Neuron (in vitro differentiated cells): ENCODE results near the gene NIPAL4.
"Not testable (repeated sequence)": the region's sequence is repeated elsewhere in the genome, so short reads cannot be mapped to it uniquely, and the experiment has no call there.

Source experiments
- H2AFZ ChIP-seq: one replicate; pipeline ENCODE4 v1.6.1; 2013; ENCODE audit warnings: low read depth, mild to moderate bottlenecking, inconsistent platforms, low read length, moderate library complexity
- H3K27me3 ChIP-seq: one replicate; pipeline ENCODE4 v1.6.1; 2013; ENCODE audit warnings: low read length; ENCODE audit not compliant: insufficient read depth
- H3K36me3 ChIP-seq: one replicate; pipeline ENCODE4 v1.6.1; 2013; ENCODE audit warnings: low read length; ENCODE audit not compliant: insufficient read depth
- H3K4me1 ChIP-seq: one replicate; pipeline ENCODE4 v1.6.1; 2013; ENCODE audit warnings: low read length; ENCODE audit not compliant: insufficient read depth
- H3K4me3 ChIP-seq: 2 replicates; pipeline ENCODE4 v1.5.1; 2013; ENCODE audit warnings: mild to moderate bottlenecking, low read length, moderate library complexity
- H3K9me3 ChIP-seq: one replicate; pipeline ENCODE4 v1.6.1; 2013; ENCODE audit warnings: low read length

The NIPAL4 gene

DNA sequence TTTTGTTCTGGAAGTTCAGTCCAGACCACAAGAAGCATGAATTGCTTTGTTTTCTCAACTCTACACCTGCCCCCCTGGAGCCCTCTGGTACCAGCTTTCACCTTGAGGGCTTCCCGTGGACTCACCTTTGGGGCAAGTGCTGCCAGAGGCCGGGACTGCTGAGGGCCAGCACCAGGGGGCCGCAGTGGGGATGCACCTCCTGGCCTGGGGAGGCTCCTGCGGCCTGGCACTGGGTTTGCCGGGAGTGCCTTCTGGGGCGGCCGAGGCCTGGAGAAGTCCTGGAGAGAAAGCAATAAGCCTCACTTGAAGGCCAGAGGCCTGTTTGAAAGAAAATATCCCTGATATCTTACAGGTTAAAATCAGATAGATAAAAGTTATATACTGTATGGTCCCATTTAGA lies 21.7 kb downstream of the NIPAL4 start:
- H3K27me3 ChIP-seq, result no peaks in the 10 kb centered on the region
- H3K36me3 ChIP-seq, result peaks cover 2% of the 10 kb centered on the region
- H3K4me1 ChIP-seq, result no peaks in the 10 kb centered on the region
- no peak overlapping the region for H2AFZ ChIP-seq
- H3K9me3 ChIP-seq, result no peaks in the 10 kb centered on the region
- H3K4me3 ChIP-seq, result no peak overlapping the region

DNA sequence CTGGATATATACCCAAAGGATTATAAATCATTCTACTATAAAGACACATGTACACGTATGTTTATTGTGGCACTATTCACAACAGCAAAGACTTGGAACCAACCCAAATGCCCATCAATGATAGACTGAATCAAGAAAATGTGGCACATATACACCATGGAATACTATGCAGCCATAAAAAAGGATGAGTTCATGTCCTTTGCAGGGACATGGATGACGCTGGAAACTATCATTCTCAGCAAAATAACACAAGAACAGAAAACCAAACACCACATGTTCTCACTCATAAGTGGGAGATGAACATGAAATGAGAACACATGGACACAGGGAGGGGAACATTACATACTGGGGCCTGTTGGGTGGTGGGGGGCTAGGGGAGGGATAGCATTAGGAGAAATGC lies 22.7 kb downstream of the NIPAL4 start:
- H2AFZ ChIP-seq, H3K27me3 ChIP-seq, H3K36me3 ChIP-seq, H3K4me1 ChIP-seq, H3K9me3 ChIP-seq, H3K4me3 ChIP-seq: not testable (repeated sequence)

DNA sequence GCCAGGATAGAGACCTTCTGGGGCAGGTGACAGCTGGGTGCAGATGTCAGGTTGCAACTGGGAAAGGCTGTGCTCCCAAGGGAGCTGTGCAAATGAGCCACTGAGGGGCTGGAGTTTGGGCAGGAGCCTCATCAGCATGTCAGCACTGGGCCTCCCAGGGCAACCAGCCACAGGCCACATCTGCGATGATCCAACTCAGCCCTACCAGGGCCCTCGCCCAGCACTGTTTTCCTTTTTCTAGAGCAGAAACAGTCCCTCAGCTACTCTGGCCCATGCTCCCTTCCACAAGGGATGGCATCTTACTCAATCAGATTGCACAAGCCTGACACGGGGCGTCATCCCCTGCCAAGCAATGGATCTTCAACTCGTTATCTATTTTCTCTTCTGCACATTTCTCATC lies 24.8 kb downstream of the NIPAL4 start:
- Histone ChIP-seq H3K4me3 (no peak overlapping the region), H3K9me3 (no peaks in the 10 kb centered on the region), H2AFZ (no peak overlapping the region), H3K36me3 (peaks cover 2% of the 10 kb centered on the region), H3K27me3 (no peaks in the 10 kb centered on the region), H3K4me1 (no peaks in the 10 kb centered on the region)

DNA sequence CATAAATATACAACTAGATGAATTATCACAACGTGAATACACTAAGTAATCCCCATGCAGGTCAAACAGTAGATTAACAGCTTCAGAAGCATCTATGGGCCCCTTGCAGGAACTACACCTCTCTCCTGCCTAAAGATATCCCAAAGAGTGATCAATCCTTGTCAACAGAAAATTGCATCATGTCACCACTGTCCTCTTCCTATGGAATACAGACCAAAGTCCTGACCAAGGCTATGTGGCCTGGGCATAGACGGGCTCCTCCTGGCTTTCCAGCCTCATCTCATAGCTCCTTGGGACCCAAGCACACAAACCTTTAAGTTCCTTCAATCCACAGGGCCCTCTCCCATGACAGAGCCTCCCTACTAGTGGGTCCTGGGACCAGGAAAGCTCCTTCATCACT lies 25.3 kb downstream of the NIPAL4 start:
- Histone ChIP-seq H3K27me3 (no peaks in the 10 kb centered on the region), H2AFZ (no peak overlapping the region), H3K9me3 (no peaks in the 10 kb centered on the region), H3K36me3 (peaks cover 5% of the 10 kb centered on the region), H3K4me3 (no peak overlapping the region), H3K4me1 (no peaks in the 10 kb centered on the region)

DNA sequence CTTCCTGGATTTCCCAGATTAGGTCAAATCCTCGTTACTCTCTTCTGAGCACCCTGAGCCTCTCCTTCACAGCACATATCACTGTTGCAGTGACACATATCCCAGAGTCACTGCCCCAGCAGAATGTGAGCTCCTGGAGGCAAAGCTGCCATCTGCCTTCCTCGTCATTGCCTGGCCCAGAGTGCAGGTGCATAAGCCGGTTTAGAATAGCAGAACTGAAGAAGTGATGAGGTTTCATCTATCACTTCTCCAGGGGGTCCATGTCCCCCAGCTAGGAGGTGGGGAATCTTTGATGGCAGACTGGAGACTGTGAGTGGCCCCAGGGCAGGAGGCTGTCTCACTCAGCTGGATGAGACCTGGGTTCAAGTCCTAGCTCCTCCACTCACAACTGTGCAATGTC lies 25.8 kb downstream of the NIPAL4 start:
- H2AFZ ChIP-seq, result no peak overlapping the region
- H3K36me3 ChIP-seq, result peaks cover 5% of the 10 kb centered on the region
- H3K27me3 ChIP-seq, result no peaks in the 10 kb centered on the region
- no peaks in the 10 kb centered on the region for H3K4me1 ChIP-seq
- H3K9me3 ChIP-seq, result no peaks in the 10 kb centered on the region
- no peak overlapping the region for H3K4me3 ChIP-seq

DNA sequence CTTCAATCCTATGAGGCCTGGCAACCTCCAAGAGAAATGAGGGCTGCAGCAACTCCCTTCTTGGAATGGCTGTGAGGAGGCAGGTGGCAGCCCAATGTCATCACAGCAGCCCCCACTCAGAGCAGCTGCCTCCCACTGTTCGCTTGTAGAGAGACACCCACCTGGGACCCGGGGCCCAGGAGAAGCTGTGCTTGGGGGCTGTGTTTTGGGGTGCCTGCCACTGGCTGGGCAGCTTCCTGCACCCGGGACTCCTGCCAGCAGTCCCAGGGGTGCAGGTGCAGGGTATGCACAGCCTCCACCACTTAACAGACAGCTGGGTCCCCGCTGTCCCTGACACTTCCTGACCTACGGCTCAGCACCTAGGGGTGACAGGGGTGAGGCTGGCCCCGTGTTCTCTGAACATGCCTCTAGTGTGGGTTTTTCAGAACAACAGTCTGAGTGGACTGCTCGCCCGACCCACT lies 26.2 kb downstream of the NIPAL4 start:
- no peaks in the 10 kb centered on the region for H3K9me3 ChIP-seq
- no peaks in the 10 kb centered on the region for H3K27me3 ChIP-seq
- H3K36me3 ChIP-seq, result peaks cover 4% of the 10 kb centered on the region
- H3K4me1 ChIP-seq, result no peaks in the 10 kb centered on the region
- no peak overlapping the region for H3K4me3 ChIP-seq
- no peak overlapping the region for H2AFZ ChIP-seq

DNA sequence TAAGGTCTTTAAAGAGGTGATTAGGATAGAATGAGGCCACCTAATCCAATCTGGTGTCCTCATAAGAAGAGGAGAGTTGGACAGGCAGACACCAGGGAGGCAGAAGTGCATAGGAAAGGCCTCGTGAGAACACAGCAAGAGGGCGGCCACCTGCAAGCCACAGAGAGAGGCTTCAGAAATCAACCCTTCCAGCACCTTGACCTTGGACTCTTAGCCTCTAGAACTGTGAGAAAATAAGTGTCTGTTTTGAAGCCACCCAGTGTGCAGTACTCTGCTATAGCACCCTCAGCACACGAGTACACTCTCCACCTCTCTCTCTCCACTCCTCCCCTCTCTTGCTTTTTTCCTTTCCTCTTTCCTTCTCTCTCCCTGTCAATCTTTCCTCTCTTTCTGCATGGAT lies 26.8 kb downstream of the NIPAL4 start:
- Histone ChIP-seq H3K36me3 (peaks cover 2% of the 10 kb centered on the region), H3K4me3 (no peak overlapping the region), H3K9me3 (no peaks in the 10 kb centered on the region)

DNA sequence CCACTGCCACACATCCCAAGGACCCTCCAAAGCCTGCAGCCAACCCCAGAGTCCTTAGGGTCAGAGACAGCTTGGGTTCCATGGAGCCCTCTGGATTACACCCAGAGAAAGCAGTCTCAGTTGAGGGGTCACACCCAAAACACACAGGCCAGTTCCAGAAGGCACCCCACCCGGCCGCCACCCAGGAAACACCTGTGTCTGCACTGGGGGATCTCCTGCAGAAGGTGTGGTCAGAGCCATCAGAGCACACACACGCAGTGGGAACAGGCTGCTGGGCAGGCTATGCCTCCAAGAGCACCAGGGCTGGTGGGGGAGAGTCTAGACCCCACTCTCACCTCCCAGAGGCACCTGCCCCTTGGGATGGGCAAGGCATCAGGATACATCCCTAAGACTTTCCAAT lies 27.3 kb downstream of the NIPAL4 start:
- H3K27me3 ChIP-seq, result no peaks in the 10 kb centered on the region
- no peak overlapping the region for H2AFZ ChIP-seq
- no peaks in the 10 kb centered on the region for H3K9me3 ChIP-seq
- H3K4me1 ChIP-seq, result no peaks in the 10 kb centered on the region
- H3K4me3 ChIP-seq, result no peak overlapping the region
- peaks cover 2% of the 10 kb centered on the region for H3K36me3 ChIP-seq

More for the DNA sequence above, 26.8 kb downstream of the NIPAL4 start:
- Histone ChIP-seq H3K4me1 (no peaks in the 10 kb centered on the region), H3K27me3 (no peaks in the 10 kb centered on the region), H2AFZ (no peak overlapping the region)

DNA sequence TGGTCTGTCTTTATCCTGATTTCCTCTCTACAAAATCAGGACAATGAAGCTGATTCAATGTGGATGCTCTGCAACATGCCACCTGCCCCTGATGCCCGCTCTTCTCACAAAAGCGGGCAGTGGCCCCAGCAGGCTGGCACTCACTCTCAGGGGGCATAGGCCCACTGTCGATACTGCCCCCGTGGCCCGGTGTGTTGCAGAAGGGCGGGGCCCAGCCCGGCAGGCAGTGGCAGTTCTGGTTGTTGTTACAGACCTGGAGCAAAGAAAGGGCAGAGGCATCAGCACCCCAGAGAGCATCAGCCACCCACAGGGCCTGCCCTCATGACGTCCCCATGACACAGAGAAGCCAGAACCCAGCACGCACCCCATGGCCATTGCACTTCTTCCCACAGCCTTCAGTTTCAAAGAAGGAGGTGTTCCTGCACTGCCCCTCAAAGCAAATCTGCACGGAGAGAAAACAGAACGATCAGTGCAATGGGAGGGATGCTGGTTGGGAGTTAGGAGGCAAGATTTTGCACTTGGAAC lies 31.5 kb downstream of the NIPAL4 start:
- no peaks in the 10 kb centered on the region for H3K27me3 ChIP-seq
- H3K36me3 ChIP-seq, result peaks cover 2% of the 10 kb centered on the region
- H3K4me3 ChIP-seq, result no peak overlapping the region
- no peak overlapping the region for H2AFZ ChIP-seq
- H3K9me3 ChIP-seq, result no peaks in the 10 kb centered on the region
- no peaks in the 10 kb centered on the region for H3K4me1 ChIP-seq

DNA sequence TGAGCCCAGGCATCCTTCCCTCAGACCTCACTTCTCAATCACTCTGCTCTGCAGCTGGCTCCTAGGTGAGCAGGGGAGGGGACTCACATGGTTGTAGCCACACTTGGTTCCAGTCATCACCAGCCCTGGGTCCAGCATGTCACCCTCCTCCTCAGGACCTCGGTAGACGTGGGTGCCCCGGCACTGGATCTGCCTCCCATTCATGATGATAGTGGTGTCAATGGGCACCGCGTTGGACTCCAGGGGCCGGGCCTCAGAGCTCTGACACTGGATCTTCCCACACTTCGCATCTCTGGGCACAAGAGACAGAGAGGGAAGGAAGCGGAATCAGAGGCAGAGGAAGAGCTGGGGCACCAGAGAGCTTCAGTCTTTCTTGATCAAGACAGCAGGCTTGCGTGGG lies 32.9 kb downstream of the NIPAL4 start:
- Histone ChIP-seq H3K36me3 (peaks cover 2% of the 10 kb centered on the region), H3K9me3 (no peaks in the 10 kb centered on the region), H3K4me1 (no peaks in the 10 kb centered on the region), H3K4me3 (no peak overlapping the region), H3K27me3 (no peaks in the 10 kb centered on the region), H2AFZ (no peak overlapping the region)

DNA sequence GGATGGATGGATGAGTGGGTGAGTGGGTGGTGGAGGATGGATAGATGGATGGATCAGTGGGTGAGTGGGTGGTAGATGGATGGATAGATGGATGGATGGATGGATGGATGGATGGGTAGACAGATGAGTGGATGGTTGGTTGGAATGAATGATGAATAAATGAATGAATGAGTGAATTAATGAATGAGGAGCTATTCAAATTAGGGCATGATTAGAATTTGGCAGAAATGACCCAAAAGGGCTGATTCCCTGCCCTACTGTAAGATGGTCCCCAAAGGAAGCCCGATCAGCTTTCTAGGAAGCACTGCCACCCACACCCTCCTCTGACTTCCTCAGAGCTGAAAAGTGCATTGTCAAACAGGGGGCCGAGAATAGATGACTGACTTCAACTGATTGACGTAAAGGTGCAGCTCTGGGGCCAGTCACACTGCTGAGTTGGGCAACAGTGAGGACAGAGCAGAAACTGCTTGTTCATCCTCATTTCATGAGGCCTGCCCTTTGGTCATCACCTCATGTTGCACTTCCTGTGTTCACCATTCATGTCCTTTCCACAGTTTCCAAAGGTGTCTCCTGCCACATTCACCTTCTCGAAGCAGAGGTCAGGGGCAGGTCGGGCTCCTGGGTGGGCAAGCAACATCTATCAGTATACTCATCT lies 34.3 kb downstream of the NIPAL4 start:
- H3K36me3 ChIP-seq, result peaks cover 2% of the 10 kb centered on the region
- no peaks in the 10 kb centered on the region for H3K4me1 ChIP-seq
- no peak overlapping the region for H2AFZ ChIP-seq

DNA sequence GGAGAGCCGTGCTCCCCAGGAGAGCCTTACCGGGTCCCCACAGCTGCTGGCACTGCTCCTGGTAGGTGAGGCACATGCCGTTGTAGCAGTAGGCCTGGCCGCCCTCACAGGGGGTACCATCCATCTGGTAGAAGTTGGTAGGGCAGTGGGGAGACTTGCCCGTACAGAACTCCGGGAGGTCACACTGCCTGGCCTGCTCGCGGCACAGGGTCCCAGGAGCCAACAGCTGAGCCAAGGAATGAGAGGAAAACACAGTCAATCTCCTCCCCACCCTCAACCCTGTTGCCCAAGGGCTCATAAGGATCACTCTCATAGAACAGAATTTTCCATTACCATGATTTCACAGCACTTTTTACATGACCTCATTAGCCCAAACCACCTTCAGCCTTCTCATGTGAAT lies 36.9 kb downstream of the NIPAL4 start:
- no peaks in the 10 kb centered on the region for H3K4me1 ChIP-seq
- H3K27me3 ChIP-seq, result no peaks in the 10 kb centered on the region
- H3K9me3 ChIP-seq, result no peaks in the 10 kb centered on the region
- no peak overlapping the region for H2AFZ ChIP-seq
- H3K36me3 ChIP-seq, result no peaks in the 10 kb centered on the region
- no peak overlapping the region for H3K4me3 ChIP-seq

More for the DNA sequence above, 34.3 kb downstream of the NIPAL4 start:
- no peak overlapping the region for H3K4me3 ChIP-seq
- no peaks in the 10 kb centered on the region for H3K9me3 ChIP-seq
- no peaks in the 10 kb centered on the region for H3K27me3 ChIP-seq

DNA sequence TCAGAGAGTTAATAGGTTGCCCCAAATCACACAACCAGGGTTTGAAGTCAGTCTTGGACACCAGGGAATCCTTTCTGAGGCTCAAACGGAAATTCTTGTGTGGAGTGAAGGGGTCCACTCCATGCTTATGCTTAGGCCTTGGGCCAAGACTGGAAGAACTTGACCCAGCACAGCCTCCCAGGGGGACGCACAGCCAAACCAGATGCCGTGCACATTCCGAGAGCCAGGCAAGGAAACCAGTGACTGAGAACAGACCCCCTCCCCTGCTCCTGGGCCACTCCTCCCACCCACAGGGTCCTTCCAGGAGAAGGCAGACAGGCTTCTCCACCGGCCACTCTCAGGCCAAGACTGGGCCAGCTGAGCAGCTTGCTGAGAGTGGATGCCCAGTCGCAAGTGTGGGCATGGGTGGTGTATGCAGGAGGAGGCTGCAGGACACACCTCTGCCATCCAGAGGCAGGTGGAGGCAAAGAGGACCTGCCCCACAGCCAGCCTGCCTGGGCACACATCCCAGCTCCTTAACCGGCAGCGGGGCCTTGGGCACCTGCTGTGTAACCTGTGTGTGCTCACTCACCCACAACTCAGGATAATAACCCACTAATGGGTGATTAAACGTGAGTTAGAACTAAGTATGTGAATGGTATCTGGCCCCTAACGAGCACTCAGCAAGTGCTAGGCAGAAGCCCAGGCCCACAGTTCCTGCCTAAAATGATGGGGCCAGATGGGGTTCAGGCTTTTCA lies 38.0 kb downstream of the NIPAL4 start:
- H3K9me3 ChIP-seq, result no peaks in the 10 kb centered on the region
- no peaks in the 10 kb centered on the region for H3K36me3 ChIP-seq
- no peak overlapping the region for H3K4me3 ChIP-seq
- H2AFZ ChIP-seq, result no peak overlapping the region
- no peaks in the 10 kb centered on the region for H3K27me3 ChIP-seq
- H3K4me1 ChIP-seq, result no peaks in the 10 kb centered on the region
